Left colon (tissue), 2 donors: ENCODE results near the gene SPATS2. TPM values are rescaled to one million over a fixed set of nuclear protein-coding genes. Genes with fewer than 3 reads are reported as not detected.

ENCODE experiments used
- ATAC-seq: fragments of 200-7000 bp; cut with Tn5 transposase; one replicate; pipeline ENCODE4 v1.9.1; 2020; ENCODE audit warnings: mild to moderate bottlenecking, moderate library complexity
- DNase-seq, 2 donors: peaks; one replicate each; pipeline ENCODE4 v3.0.0-alpha.2; 2020
- intact Hi-C, 2 donors: fragments of 100-400 bp; cut with DNase I in 1 of 2; cut with micrococcal nuclease in 1 of 2; formaldehyde crosslinking; loops; one replicate each; pipeline versions ENCODE4 v1.11.2 to v1.14.0; 2022; cut with DNase I, micrococcal nuclease
- total RNA-seq, 2 donors: library from RNA; stranded (reverse); fragmentation: NEBNext Ultra II Directional; extraction: Animal tissue kit (Norgen Biotek cat#: 25700); gene quantifications; one replicate each; pipeline ENCODE4 v1.2.1, GENCODE V29; 2021
- donor health status: DM: no; HTN: no; CAD: no.
- donor health status: DM: yes; HTN: yes; CAD: no.

SPATS2 gene
- total RNA-seq, 2 donors from 2014 or later, result 15.5 to 18.9 TPM

GRCh38 chr12:49540229-49541139 lies 173.2 kb downstream of the SPATS2 start:
- DNase-seq (no peak), ATAC-seq (no peak)
- intact Hi-C loops, result no loop called here

GRCh38 chr12:49541140-49541861 lies 174.0 kb downstream of the SPATS2 start:
- ATAC-seq (no peak), DNase-seq (no peak)
- intact Hi-C loops, result no loop called here

- intact Hi-C loops, result no loop called here
Measured at GRCh38 chr12:49541911-49542505, 174.7 kb downstream of the SPATS2 start.

DNA sequence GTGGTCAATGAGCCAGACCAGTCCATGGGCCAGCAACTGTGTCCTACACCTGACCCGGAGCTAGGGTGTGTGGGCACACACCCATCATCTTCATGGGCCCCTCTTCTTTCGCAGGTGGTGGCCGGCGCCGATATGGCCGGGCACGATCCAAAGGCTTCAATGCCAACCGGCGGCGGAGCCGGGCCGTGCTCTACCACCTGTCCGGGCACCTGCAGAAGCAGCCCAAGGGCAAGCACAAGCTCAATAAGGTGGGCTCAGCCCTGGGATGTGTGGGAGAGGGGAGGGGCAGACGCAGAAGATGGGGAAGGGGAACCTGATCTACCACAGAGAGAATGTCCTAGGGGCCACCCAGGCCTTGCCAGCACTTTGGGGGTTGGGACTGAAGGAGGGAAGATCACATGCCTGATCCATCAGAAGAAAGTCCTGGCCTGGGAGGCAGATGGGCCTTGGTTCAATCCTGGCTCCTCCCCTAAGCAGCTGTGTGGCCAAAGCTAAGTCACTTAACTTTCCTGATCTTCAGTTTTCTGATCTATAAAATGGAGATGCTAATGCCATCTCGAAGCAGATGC lies 175.4 kb downstream of the SPATS2 start:
- ATAC-seq, result no peak
- DNase-seq, result no peak
- intact Hi-C loops, result no loop called here

More at GRCh38 chr12:49541911-49542505, 174.7 kb downstream of the SPATS2 start:
- DNase-seq (no peak), ATAC-seq (no peak)

GRCh38 chr12:49543221-49543913 lies 176.1 kb downstream of the SPATS2 start:
- no peak for DNase-seq
- no peak for ATAC-seq
- intact Hi-C loops, result no loop called here

GRCh38 chr12:49543914-49544815 lies 176.9 kb downstream of the SPATS2 start:
- intact Hi-C loops, result no loop called here
- DNase-seq (no peak), ATAC-seq (no peak)

DNA sequence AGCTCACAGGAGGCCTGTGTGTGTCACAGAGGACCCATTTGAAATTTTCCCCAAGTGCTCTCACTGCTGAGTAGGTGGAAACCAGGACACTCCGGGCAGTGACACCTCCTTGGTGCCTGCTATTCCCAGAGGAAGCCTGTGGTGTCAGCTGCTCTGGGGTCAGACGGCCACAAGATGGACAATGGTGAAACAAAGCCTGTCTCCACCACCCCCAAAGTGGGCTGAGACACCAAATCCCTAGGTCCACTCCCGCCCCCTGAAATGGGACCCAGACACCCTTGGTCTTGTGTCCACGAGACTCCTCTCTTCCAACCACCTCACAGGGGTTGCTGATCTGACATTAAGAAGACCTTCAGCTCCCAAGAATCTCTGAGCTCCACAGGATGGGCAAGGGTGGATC lies 178.6 kb downstream of the SPATS2 start:
- no peak for ATAC-seq
- intact Hi-C loops, result no loop called here

DNA sequence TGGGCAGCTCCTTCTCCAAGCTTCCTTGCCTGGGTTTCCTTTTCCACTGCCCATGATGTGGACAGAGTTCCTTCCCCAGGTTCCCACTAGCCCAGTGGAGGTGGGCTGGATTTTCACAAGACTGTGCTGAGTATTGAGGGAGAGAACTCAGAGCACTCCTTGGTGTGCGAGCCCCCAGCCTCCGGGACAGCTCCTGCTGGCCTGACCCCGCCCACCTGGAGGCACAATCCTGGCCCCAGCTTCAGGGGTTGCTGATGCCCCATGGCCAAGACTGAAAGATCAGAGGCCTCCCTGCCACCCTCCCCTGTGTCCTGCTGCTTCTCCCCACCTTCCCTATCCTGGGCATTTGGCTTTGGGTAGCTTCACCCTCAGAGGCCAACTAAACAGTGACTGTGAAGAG lies 179.2 kb downstream of the SPATS2 start:
- intact Hi-C loops, result no loop called here
- ATAC-seq (no peak), DNase-seq (no peak)

More for the DNA sequence above, 178.6 kb downstream of the SPATS2 start:
- no peak for DNase-seq

- no peak for DNase-seq
- no peak for ATAC-seq
- intact Hi-C loops, result no loop called here
Measured at GRCh38 chr12:49547090-49547690, 179.9 kb downstream of the SPATS2 start.

DNA sequence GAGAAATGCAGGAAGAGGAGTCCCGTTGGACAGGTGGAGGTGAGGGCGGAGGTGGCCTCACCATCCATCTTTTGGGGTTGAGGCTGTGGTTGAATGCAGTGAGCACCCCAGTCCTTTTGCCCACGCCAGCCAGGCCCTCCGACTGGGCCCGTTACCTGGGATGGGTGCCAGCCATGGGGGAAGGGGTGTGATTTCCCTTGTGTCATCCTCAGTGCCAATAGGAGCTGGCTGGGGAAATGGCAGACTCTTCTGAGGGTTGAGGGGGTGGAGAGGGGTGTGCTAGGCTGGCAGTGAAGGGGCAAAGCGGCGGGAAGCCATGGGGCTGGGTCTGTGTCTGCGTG lies 181.2 kb downstream of the SPATS2 start:
- intact Hi-C loops, result no loop called here
- no peak for DNase-seq
- ATAC-seq, result no peak

GRCh38 chr12:49548822-49549648 lies 181.8 kb downstream of the SPATS2 start:
- intact Hi-C loops, result no loop called here
- peak; percentile 44 for ATAC-seq
- DNase-seq, result peak in 1 of 2 donors; percentile 32

GRCh38 chr12:49549735-49550692 lies 182.8 kb downstream of the SPATS2 start:
- intact Hi-C loops, result no loop called here
- peak; percentile 44 for ATAC-seq
- no peak for DNase-seq

GRCh38 chr12:49550693-49551252 lies 183.5 kb downstream of the SPATS2 start:
- intact Hi-C loops, result no loop called here
- ATAC-seq (no peak), DNase-seq (no peak)

DNA sequence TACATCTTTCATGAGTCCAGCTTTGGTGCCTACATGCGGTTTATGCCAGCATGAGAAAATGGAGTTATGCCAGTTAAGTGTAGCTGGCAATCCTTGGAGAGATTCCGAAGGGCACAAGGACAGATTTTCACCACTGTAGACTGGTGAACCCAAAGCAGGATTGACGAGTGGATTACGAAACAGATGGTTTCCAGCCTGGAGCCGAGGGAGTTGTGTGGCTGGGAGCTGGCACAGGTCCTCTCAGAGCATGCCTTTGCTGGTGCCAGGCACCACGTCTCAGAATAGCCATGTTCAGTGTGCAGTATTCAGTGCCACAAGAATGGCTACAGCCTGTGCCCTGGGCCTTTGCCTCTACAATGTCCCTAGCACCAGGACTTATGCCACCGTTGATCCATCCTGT lies 184.8 kb downstream of the SPATS2 start:
- no peak for ATAC-seq
- intact Hi-C loops, result no loop called here
- DNase-seq, result no peak

- ATAC-seq, result no peak
- intact Hi-C loops, result no loop called here
- no peak for DNase-seq
Measured at GRCh38 chr12:49552425-49552824, 185.2 kb downstream of the SPATS2 start.
